GM04503 (cell line): ENCODE data around the gene FTCD.

Source experiments
- DNase-seq: peaks from one replicate; pipeline ENCODE4 v3.0.0-alpha.2; 2012; ENCODE audit warnings: low read depth

FTCD gene

GRCh38 chr21:46093668-46094400, 61.5 kb downstream of the FTCD start:
- no peak for DNase-seq

DNA sequence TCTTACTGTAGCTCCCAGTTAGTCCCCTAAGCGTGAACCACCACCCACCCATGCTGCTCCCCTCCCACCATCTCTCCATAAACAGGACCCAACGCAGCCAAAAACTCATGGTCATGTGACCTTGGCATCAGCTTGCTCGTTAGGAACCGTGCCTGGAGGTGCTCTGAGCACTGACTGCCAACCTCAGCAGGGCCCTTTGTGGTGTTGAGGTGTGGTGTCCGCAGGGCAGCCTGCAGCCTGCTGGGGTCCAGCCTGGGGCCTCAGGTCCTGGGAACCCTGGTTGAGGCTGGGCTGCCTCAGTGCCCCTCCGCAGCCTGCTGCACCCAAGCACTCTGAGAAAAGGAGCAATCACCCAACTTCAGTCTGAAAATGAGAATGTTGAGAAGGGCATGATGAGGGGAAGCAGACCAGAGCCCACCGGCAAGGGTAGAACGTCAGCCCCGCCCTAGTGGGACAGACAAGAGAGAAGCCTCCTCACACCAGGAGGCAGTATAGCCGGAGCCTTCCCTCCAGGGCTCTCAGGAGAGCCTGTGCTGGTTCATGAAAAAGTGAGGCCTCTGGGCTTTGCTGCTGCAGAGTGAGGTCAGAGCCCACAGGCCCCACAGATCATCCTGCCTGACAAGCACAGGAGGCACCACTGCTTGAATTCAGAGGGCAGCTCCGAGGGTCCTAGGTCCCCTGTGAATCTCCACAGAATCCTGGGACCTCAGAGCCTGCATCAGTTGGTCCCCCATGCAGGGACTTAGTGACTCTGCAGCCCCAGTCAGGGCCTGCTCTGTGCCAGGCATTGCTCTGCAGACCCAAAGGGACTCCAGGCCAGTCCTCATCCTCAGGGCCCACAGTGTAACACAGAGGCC, 62.3 kb downstream of the FTCD start:
- DNase-seq: no peak

DNA sequence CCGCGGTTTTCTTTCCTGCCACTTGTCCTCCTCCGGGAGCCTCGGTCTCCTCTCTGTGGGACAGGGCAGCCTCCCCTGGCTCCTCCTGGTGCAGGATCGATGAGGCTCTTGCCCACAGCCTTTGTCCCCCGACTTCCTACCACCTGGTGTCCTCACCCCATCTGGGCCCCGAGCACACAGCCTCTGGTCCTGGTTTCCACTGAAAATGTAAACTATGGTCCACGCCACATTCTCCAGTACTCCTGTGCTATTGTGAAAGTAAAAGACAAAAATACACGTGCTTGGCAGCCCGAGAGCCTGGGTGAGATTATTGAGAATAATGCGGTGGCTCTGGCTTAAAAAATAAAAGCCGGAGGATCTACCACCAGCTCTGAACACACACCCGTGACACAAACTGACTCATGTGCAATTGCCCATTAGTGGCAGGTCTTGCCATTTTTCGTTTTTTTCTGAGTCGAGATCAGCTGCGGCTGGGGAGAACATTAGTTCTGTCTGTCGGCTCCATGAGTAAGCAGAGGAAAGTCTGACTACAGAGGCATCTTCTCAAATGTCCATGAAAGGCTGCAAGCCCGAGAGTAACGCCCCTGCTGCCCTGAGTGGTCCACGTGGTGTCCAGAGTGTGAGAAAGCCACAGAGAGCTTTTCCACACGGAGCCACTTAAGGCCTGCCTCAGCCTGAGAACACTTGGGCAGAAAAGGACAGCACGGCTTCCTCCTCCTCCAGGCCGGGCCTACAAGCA, 63.2 kb downstream of the FTCD start:
- peak; percentile 99 for DNase-seq

- no peak for DNase-seq
Measured at GRCh38 chr21:46091631-46092025, 63.8 kb downstream of the FTCD start.

DNA sequence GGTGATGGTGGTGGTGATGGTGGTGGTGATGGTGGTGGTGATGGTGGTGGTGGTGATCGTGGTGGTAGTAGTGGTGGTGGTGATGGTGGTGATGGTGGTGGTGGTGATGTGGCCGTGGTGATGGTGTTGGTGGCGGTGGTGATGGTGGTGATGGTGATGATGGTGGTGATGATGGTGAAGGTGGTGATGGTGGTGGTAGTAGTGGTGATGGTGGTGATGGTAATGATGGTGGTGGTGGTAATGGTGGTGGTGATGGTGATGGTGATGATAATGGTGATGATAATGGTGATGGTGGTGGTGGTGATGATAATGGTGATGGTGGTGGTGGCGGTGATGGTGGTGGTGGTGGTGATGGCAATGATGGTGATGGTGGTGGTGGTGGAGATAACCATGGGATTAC, 64.3 kb downstream of the FTCD start:
- DNase-seq: no peak

GRCh38 chr21:46089285-46089684, 66.1 kb downstream of the FTCD start:
- DNase-seq: no peak

GRCh38 chr21:46088189-46088588, 67.2 kb downstream of the FTCD start:
- no peak for DNase-seq

DNA sequence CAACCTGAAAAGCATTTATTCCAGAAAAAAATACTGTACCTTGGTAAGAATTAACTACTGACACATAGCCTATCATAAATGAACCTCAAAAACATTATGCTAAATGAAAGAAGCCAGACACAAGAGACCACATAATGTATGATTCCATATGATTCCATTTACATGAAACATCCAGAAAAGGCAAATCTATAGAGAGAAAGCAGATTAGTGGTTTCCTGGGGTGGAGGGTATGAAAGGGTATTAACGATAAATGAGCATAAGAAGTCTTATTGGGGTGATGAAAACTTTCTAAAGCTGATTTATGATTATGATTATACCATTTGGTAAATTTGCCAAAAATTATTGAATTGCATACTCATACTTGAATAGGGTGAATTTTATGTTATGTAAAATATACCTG, 67.7 kb downstream of the FTCD start:
- no peak for DNase-seq
